Measurements from ENCODE around the gene KIF25. TPM values are rescaled to one million over a fixed set of nuclear protein-coding genes. Genes with fewer than 3 reads are reported as not detected.

Gene KIF25
- total RNA-seq, 4 donors from 2014 or later = 0.16 TPM; not detected in 3

DNA sequence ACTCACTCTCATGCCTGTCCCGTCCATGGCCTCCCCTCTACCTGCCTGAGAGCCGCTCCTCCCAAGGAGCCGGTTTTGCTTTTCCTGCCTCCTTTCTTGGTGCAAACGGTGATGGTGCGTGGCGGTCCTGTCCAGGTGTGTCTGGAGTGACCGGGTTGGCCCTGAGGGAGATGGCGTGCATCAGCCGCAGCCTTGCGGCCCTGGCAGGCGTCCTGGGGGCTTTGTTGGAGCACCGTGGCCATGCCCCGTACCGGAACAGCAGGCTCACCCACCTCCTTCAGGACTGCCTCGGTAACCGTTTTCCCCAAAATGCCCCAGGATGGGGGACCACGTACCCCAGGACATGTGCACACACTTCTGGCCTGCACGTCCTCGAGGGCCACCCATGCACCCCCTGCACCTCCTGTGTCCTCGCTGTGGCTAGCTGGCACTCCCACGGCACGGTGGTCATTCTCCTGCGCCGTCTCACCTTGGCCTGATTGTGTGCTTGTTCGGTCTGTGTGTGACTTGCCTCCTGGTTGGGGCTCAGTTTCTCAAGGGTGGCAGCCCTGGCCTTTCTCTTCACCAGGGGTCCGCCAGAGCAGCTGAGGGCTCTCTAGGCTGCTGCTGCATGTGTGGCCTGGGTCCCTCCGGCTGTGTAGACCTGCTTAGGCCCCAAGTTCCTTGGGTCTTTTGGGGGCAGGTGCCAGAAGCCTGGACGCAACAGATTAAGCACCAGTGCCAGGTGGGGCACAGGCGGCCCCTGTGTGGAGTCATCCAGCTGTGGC, 45.1 kb downstream of the KIF25 start:
- peaks cover 0 to 23% (median 0%) of the 10 kb centered on the region in 3 donors for H3K9me3 ChIP-seq
- no peak overlapping the region for H3K27ac ChIP-seq
- TF ChIP-seq POLR2A (IDR thresholded peaks at IDR 0.05) (no peak), EP300 (IDR thresholded peaks at IDR 0.05) (no peak), POLR2AphosphoS5 (IDR thresholded peaks at IDR 0.05) (no peak)
- TF ChIP-seq, protein P1, sequence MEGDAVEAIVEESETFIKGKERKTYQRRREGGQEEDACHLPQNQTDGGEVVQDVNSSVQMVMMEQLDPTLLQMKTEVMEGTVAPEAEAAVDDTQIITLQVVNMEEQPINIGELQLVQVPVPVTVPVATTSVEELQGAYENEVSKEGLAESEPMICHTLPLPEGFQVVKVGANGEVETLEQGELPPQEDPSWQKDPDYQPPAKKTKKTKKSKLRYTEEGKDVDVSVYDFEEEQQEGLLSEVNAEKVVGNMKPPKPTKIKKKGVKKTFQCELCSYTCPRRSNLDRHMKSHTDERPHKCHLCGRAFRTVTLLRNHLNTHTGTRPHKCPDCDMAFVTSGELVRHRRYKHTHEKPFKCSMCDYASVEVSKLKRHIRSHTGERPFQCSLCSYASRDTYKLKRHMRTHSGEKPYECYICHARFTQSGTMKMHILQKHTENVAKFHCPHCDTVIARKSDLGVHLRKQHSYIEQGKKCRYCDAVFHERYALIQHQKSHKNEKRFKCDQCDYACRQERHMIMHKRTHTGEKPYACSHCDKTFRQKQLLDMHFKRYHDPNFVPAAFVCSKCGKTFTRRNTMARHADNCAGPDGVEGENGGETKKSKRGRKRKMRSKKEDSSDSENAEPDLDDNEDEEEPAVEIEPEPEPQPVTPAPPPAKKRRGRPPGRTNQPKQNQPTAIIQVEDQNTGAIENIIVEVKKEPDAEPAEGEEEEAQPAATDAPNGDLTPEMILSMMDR (IDR thresholded peaks at IDR 0.05) = no peak
- H3K36me3 ChIP-seq = no peaks in the 10 kb centered on the region
- WGBS, 2 donors (ENCODE audit: low coverage in 1 of 2) = 83 to 85% methylated on average over 1 to 5 of the region's 29 CpGs
- no peak overlapping the region for H3K4me3 ChIP-seq
- ATAC-seq = no peak
- peaks cover 0 to 10% (median 0%) of the 10 kb centered on the region in 3 donors for H3K4me1 ChIP-seq
- no peaks in the 10 kb centered on the region for H3K27me3 ChIP-seq

DNA sequence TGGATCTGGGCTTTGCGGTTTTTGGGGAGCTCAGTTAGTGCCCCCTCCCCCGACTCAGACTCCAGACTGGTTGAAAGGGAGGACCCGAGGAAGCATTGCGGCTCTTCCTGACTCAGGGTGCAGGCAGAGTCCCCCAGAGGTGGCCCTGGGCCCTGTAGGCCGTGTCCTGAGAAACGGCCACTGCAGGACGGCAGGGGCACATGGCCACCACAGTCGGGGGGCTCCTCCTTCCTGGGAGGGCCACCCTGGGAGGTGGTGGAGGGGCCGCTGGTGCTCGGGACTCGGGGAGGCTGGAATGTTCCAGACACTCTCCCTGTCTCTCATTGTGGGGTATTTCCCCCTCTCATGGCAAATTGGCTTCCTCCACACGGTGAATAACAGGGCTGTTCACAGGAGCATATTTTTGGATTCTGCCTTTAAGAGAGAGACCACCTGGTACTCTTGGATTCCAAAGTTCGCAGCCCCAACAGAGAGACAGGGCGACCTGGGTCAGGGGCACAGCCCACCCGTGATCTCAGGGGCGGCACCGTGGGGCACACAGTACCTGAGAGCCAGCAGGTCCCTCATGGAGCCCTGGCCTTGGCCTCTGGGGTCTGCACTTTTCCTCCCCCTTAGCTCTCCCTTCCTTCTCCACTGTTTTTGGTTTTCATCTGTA, 45.8 kb downstream of the KIF25 start:
- TF ChIP-seq POLR2AphosphoS5 (IDR thresholded peaks at IDR 0.05) (no peak), EP300 (IDR thresholded peaks at IDR 0.05) (no peak), POLR2A (IDR thresholded peaks at IDR 0.05) (no peak)
- TF ChIP-seq, protein P1 (IDR thresholded peaks at IDR 0.05) = no peak
- WGBS, 2 donors (ENCODE audit: low coverage in 1 of 2) = 91% methylated on average over 5 of the region's 17 CpGs; no CpG with 5 or more reads in 1 of the 2 donors
- ATAC-seq = no peak
- Histone ChIP-seq H3K27ac (no peak overlapping the region), H3K4me1 (peaks cover 0 to 10% (median 0%) of the 10 kb centered on the region in 3 donors), H3K4me3 (no peak overlapping the region), H3K9me3 (peaks cover 0 to 23% (median 0%) of the 10 kb centered on the region in 3 donors), H3K27me3 (no peaks in the 10 kb centered on the region), H3K36me3 (no peaks in the 10 kb centered on the region)

GRCh38 chr6:168043848-168044415, 46.5 kb downstream of the KIF25 start:
- ATAC-seq = no peak
- Histone ChIP-seq H3K27me3 (no peaks in the 10 kb centered on the region), H3K4me1 (peaks cover 0 to 10% (median 0%) of the 10 kb centered on the region in 3 donors), H3K4me3 (no peak overlapping the region), H3K27ac (no peak overlapping the region), H3K36me3 (no peaks in the 10 kb centered on the region), H3K9me3 (peaks cover 0 to 23% (median 0%) of the 10 kb centered on the region in 3 donors)
- TF ChIP-seq, protein P1 (IDR thresholded peaks at IDR 0.05) = no peak
- TF ChIP-seq POLR2A (IDR thresholded peaks at IDR 0.05) = no peak
- TF ChIP-seq EP300 (IDR thresholded peaks at IDR 0.05) = no peak
- TF ChIP-seq POLR2AphosphoS5 (IDR thresholded peaks at IDR 0.05) = no peak
- WGBS, 2 donors (ENCODE audit: low coverage in 1 of 2) = 100% methylated on average over 1 of the region's 21 CpGs; no CpG with 5 or more reads in 1 of the 2 donors

DNA sequence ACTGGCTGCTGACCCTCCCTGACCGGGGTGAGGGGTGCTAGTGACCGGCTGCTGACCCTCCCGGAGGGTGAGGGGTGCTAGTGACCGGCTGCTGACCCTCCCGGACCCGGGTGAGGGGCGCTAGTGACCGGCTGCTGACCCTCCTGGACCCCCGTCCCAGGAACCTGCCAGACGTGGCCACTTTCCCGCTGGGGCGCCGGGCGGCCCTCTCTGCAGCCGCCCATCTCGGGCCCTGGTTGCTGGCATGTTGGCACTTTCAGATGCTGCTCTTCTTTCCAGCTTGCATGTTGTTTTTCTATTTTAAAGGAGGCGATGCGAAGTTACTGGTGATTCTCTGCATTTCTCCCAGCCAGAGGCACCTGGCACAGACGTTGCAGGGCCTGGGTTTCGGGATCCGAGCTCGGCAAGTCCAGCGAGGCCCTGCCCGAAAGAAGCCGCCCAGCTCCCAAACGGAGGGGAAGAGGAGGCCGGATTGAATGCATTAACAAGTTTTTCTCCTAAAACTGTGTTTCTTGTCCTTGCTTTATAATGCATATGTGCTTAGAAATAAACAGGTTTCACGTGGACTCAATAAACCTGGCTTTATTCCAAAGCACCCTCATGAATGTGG, 47.2 kb downstream of the KIF25 start:
- WGBS, 2 donors (ENCODE audit: low coverage in 1 of 2) = 93 to 100% methylated on average over 3 to 5 of the region's 28 CpGs

More for the DNA sequence above, 47.2 kb downstream of the KIF25 start:
- H3K4me3 ChIP-seq = no peak overlapping the region
- peaks cover 0 to 18% (median 0%) of the 10 kb centered on the region in 3 donors for H3K9me3 ChIP-seq
- H3K27ac ChIP-seq = no peak overlapping the region
- H3K27me3 ChIP-seq = no peaks in the 10 kb centered on the region
- ATAC-seq = no peak
- no peaks in the 10 kb centered on the region for H3K36me3 ChIP-seq
- peaks cover 0 to 10% (median 0%) of the 10 kb centered on the region in 3 donors for H3K4me1 ChIP-seq
- TF ChIP-seq, protein P1 (IDR thresholded peaks at IDR 0.05) = no peak
- TF ChIP-seq POLR2AphosphoS5 (IDR thresholded peaks at IDR 0.05) (no peak), EP300 (IDR thresholded peaks at IDR 0.05) (no peak), POLR2A (IDR thresholded peaks at IDR 0.05) (no peak)
